Upper lobe of right lung (tissue), 1 donor: ENCODE results near the gene SLC35G1. TPM values are rescaled to one million over a fixed set of nuclear protein-coding genes. Genes with fewer than 3 reads are reported as not detected.

ENCODE experiments used
- ATAC-seq: fragments of 200-7000 bp; cut with Tn5 transposase; one replicate; pipeline ENCODE4 v1.9.1; 2020; ENCODE audit warnings: mild to moderate bottlenecking, moderate library complexity
- DNase-seq: peaks from one replicate; pipeline ENCODE4 v3.0.0-alpha.2; 2020
- H3K27ac ChIP-seq: fragments of 200-600 bp; one replicate; pipeline ENCODE4 v1.8.0; 2022
- H3K27me3 ChIP-seq: fragments of 200-600 bp; one replicate; pipeline ENCODE4 v1.8.0; 2022; ENCODE audit warnings: mild to moderate bottlenecking
- H3K36me3 ChIP-seq: fragments of 200-600 bp; one replicate; pipeline ENCODE4 v1.8.0; 2022
- H3K4me1 ChIP-seq: fragments of 200-600 bp; one replicate; pipeline ENCODE4 v1.8.0; 2022
- H3K4me3 ChIP-seq: fragments of 200-600 bp; one replicate; pipeline ENCODE4 v1.8.0; 2022; ENCODE audit warnings: mild to moderate bottlenecking
- H3K9me3 ChIP-seq: fragments of 200-600 bp; one replicate; pipeline ENCODE4 v1.8.0; 2022
- intact Hi-C: fragments of 100-400 bp; cut with DNase I; formaldehyde crosslinking; loops from one replicate; pipeline ENCODE4 v1.11.0; 2022
- total RNA-seq: library from RNA; stranded (reverse); fragmentation: NEBNext Ultra II Directional; extraction: Animal tissue kit (Norgen Biotek cat#: 25700); gene quantifications from one replicate; pipeline ENCODE4 v1.2.1, GENCODE V29; 2021
- TF ChIP-seq, protein P1 (sequence below): fragments of 200-600 bp; IDR thresholded peaks from one replicate; pipeline ENCODE4 v1.8.0; 2022; ENCODE audit warnings: antibody characterized with exemption
- donor health status: DM: no; HTN: yes; CAD: no; lungs with severe emphysema.

SLC35G1 gene
- total RNA-seq, 1 donor from 2014 or later = 4.4 TPM

DNA sequence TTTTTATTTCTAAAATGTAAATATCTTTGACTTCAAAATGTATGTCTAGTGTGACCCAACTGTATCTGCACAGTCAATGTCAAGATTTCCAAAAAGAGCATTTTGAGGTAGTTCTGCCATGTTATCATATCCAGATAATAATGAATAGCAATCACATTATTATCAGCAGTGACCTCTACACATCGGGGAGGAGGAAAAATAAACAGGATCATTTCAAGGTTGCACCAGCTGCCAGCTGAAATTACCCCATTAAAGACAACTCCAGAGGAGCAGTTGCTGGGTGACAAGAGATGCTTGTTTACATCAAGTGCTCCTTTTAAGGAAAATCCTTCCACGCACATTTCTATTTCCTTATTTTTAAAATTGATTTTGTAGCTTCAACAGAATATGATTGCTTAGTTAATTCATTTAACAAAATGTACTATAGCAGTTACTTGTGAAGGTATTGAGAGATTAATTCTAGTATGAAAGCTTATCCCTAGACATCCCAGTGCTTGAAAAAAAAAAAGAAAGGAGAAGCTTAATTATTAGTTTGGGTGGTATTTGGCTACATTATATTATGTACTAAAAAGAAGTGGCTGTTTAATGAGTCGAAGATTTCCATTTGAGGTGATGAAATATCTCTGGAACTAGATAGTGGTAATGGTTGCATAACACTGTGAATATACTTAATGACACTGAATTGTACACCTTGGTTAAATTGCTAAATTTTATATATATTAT is 19.3 kb upstream of the SLC35G1 start:
- Histone ChIP-seq H3K4me1 (no peaks in the 10 kb centered on the region), H3K4me3 (no peak overlapping the region), H3K36me3 (no peaks in the 10 kb centered on the region), H3K27me3 (no peaks in the 10 kb centered on the region), H3K27ac (no peak overlapping the region), H3K9me3 (no peaks in the 10 kb centered on the region)
- ATAC-seq = no peak
- no peak for DNase-seq
- intact Hi-C loops = no loop called here
- TF ChIP-seq, protein P1, sequence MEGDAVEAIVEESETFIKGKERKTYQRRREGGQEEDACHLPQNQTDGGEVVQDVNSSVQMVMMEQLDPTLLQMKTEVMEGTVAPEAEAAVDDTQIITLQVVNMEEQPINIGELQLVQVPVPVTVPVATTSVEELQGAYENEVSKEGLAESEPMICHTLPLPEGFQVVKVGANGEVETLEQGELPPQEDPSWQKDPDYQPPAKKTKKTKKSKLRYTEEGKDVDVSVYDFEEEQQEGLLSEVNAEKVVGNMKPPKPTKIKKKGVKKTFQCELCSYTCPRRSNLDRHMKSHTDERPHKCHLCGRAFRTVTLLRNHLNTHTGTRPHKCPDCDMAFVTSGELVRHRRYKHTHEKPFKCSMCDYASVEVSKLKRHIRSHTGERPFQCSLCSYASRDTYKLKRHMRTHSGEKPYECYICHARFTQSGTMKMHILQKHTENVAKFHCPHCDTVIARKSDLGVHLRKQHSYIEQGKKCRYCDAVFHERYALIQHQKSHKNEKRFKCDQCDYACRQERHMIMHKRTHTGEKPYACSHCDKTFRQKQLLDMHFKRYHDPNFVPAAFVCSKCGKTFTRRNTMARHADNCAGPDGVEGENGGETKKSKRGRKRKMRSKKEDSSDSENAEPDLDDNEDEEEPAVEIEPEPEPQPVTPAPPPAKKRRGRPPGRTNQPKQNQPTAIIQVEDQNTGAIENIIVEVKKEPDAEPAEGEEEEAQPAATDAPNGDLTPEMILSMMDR = no peak

DNA sequence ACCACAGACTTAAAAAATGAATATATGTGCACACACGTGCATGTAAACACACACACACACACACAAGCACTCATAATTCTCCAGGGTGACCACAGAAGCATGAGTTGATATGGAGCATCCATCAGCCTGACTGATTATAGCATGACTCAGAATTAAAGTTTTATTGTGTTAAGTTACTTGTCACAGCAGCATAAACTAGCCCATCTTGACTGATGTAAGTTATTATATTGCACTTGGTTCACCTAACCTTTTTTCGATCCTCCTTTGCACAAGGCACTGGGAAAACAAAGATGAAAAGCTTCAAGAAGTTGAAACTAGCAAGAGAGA is 18.8 kb upstream of the SLC35G1 start:
- TF ChIP-seq, protein P1 = no peak
- Histone ChIP-seq H3K36me3 (no peaks in the 10 kb centered on the region), H3K27me3 (no peaks in the 10 kb centered on the region), H3K27ac (no peak overlapping the region), H3K4me1 (no peaks in the 10 kb centered on the region), H3K9me3 (no peaks in the 10 kb centered on the region), H3K4me3 (no peak overlapping the region)
- intact Hi-C loops = no loop called here
- no peak for ATAC-seq
- no peak for DNase-seq

DNA sequence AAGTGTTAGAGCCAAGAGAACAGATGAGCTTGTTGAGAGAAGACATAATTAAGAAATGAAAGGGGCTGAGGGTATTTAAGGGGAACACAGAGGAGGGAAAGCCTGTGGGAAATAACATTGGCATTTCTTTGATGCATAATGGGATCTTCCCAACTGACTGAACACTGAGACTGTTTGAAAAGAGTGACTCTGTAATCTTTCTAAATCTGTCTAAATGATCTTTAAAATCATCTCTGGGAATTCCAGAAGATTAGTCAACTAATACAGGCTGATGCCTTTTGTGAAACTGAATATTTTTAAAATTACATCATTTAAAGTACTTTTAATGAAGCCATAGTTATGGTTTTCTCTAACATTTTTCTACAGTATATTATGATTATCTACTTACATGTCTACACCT is 17.4 kb upstream of the SLC35G1 start:
- Histone ChIP-seq H3K4me3 (no peak overlapping the region), H3K27me3 (no peaks in the 10 kb centered on the region), H3K27ac (no peak overlapping the region), H3K36me3 (no peaks in the 10 kb centered on the region), H3K4me1 (no peaks in the 10 kb centered on the region), H3K9me3 (no peaks in the 10 kb centered on the region)
- DNase-seq (no peak), ATAC-seq (no peak)
- intact Hi-C loops = no loop called here
- TF ChIP-seq, protein P1 = no peak

- no peak for ATAC-seq
- H3K4me3 ChIP-seq = no peak overlapping the region
- H3K27me3 ChIP-seq = no peaks in the 10 kb centered on the region
- DNase-seq = no peak
- no peaks in the 10 kb centered on the region for H3K4me1 ChIP-seq
- TF ChIP-seq, protein P1 = no peak
- H3K36me3 ChIP-seq = no peaks in the 10 kb centered on the region
- no peaks in the 10 kb centered on the region for H3K9me3 ChIP-seq
- no peak overlapping the region for H3K27ac ChIP-seq
- intact Hi-C loops = no loop called here
Observed at GRCh38 chr10:93879273-93879672, 14.5 kb upstream of the SLC35G1 start.

DNA sequence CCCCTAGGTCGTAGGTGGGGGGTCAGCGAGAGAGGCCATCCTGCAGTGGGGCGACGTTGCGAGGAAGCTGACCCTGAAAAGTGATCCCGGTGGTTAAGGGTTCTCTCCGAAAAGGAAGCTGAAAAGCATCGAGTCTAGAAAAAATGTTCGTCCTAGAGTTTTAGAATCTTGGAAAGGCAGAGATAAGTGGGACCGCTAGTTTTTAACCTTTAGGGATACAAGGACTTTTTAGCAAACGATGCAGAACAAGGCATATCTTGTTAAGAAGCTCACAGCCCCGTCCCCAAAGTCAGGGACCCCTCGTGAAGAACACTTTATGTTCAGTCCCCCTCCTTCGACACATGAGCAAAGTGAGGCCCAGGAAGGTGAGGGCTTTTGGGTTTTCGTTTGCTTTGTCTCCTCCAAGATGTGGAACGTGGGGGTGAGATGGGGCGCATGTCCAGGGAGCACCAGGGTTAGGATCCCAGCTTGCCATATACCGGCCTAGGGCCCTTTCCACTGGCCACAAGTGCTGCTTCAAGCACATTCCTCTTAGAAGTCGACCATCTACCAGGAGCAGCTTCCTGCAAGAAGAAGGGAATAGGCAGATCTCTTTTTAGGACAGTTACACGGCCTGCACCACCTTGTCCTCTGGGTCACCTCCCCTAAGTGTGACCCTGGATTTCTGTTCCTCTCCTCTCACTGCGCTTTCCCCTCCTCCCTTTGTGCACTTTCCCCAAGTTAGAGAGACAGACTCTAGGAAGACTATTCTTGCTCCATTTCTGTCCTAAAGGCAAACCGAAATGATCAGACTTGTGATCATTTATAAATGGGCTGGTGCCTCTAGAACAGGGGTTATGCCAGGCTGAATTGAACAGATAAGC is 969 bp downstream of the SLC35G1 start:
- H3K27me3 ChIP-seq = no peaks in the 10 kb centered on the region
- TF ChIP-seq, protein P1 = no peak
- H3K27ac ChIP-seq = peak overlapping the region; percentile 55
- H3K4me3 ChIP-seq = peak overlapping the region; percentile 85
- no peak for ATAC-seq
- H3K36me3 ChIP-seq = no peaks in the 10 kb centered on the region
- intact Hi-C loops = no loop called here
- H3K9me3 ChIP-seq = no peaks in the 10 kb centered on the region
- peaks cover 9% of the 10 kb centered on the region for H3K4me1 ChIP-seq
- DNase-seq = no peak
